GM12864 (cell line): ENCODE measurements around the gene DUSP3.

ENCODE experiments used
- DNase-seq: peaks from one replicate; pipeline ENCODE4 v3.0.0-alpha.2; 2011; ENCODE audit warnings: low read depth
- H3K4me3 ChIP-seq: 2 replicates; pipeline ENCODE4 v1.5.1; 2011; ENCODE audit warnings: mild to moderate bottlenecking, low read depth, low read length, control low read depth
- CTCF ChIP-seq: IDR thresholded peaks from 2 replicates; pipeline ENCODE4 v1.5.1; 2011; ENCODE audit warnings: low read depth, mild to moderate bottlenecking, moderate library complexity, low read length, control low read depth, inconsistent platforms; ENCODE audit errors: missing control alignments

DUSP3 gene

GRCh38 chr17:43812396-43813265 is 33.9 kb upstream of the DUSP3 start:
- no peak for TF ChIP-seq CTCF
- no peak overlapping the region for H3K4me3 ChIP-seq
- no peak for DNase-seq

GRCh38 chr17:43810823-43811222 is 32.0 kb upstream of the DUSP3 start:
- no peak for DNase-seq
- TF ChIP-seq CTCF, result no peak
- no peak overlapping the region for H3K4me3 ChIP-seq

GRCh38 chr17:43810226-43810715 is 31.5 kb upstream of the DUSP3 start:
- no peak for TF ChIP-seq CTCF
- DNase-seq, result no peak
- H3K4me3 ChIP-seq, result no peak overlapping the region

- no peak for TF ChIP-seq CTCF
- H3K4me3 ChIP-seq, result no peak overlapping the region
- DNase-seq, result no peak
Measured at GRCh38 chr17:43809121-43809520, 30.3 kb upstream of the DUSP3 start.

GRCh38 chr17:43808076-43808475 is 29.3 kb upstream of the DUSP3 start:
- H3K4me3 ChIP-seq, result no peak overlapping the region
- TF ChIP-seq CTCF, result no peak
- DNase-seq, result no peak

GRCh38 chr17:43805117-43805516 is 26.3 kb upstream of the DUSP3 start:
- TF ChIP-seq CTCF, result no peak
- no peak overlapping the region for H3K4me3 ChIP-seq
- DNase-seq, result no peak

- H3K4me3 ChIP-seq, result no peak overlapping the region
- DNase-seq, result no peak
- TF ChIP-seq CTCF, result no peak
Measured at GRCh38 chr17:43803758-43804157, 25.0 kb upstream of the DUSP3 start.
